Measurements from ENCODE around the gene CPEB1. TPM values are rescaled to one million over a fixed set of nuclear protein-coding genes. Genes with fewer than 3 reads are reported as not detected.
"Not testable (repeated sequence)": the region's sequence is repeated elsewhere in the genome, so short reads cannot be mapped to it uniquely, and the experiment has no call there.

Gene CPEB1
- total RNA-seq, 1 donor from 2014 or later = 10.6 TPM

- H3K27me3 ChIP-seq; DNase-seq (ENCODE audit: extremely low spot score in 2 of 2); H3K4me1 ChIP-seq; H3K4me3 ChIP-seq; H3K27ac ChIP-seq; intact Hi-C loops (cut with DNase I); H3K36me3 ChIP-seq; H3K9me3 ChIP-seq: not testable (repeated sequence)
Observed at GRCh38 chr15:82500772-82501171, 146.4 kb downstream of the CPEB1 start.

DNA sequence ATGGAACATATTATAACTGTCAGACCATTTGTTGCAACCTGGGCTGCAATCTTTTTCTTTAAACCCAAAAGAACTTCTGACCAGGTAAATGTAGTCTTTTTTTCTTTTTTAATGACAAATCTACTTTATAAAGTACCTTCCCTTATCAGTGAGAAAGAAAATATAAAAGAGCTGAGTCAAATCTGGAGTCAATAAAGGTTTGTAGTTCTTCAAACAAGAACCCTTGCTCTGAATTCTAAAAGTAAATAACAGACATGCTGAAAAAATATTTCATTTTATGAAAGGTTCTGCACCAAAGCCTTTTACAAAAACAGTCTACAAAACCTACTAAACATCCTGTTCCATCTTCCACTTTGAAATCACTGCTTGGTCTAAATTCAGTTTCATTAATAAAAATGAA is 149.2 kb downstream of the CPEB1 start:
- H3K4me3 ChIP-seq; DNase-seq (ENCODE audit: extremely low spot score in 2 of 2); H3K27ac ChIP-seq; H3K9me3 ChIP-seq; intact Hi-C loops (cut with DNase I); H3K27me3 ChIP-seq; H3K4me1 ChIP-seq; H3K36me3 ChIP-seq: not testable (repeated sequence)

Other genes starting within 250 kb of the CPEB1 start
- 9.3 TPM for gene GOLGA6L9, start 217.5 kb downstream of the CPEB1 start, total RNA-seq
- gene RPS17, start 106.9 kb downstream of the CPEB1 start, total RNA-seq = 1,829 TPM
- gene AP3B2, start 62.5 kb upstream of the CPEB1 start, total RNA-seq = 3.7 TPM
- gene FSD2, start 158.7 kb upstream of the CPEB1 start, total RNA-seq = not detected
- 9.3 TPM for gene WHAMM, start 162.3 kb upstream of the CPEB1 start, total RNA-seq